GM12892 (cell line): ENCODE results near the gene HSPA12A.

Source experiments
- POLR2A ChIP-seq: IDR thresholded peaks from 2 replicates; pipeline ENCODE4 v1.6.1; 2011; ENCODE audit warnings: low read depth, low read length, control low read depth
- POLR2AphosphoS5 ChIP-seq: IDR thresholded peaks from 2 replicates; pipeline ENCODE4 v1.6.1; 2011; ENCODE audit warnings: low read depth, low read length, control low read depth

DNA sequence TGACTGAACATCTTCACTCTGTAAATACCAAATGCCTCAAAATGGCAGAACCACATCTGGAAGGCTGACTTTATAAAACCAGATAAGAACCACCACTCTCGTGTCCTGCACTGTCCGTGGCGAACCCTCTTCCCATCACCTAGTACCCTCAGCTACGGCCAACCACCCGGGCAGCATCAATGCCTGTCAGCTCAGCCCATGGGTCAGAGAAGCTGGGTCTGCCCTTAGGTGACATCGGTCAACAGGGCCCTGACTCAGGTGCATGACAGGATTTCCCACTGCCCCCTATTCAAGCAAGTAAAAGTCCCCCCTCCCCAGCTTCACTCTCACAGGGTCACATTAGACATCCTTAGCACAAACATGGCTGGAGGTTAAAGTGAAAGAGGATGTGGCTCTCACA is 56.6 kb downstream of the HSPA12A start:
- TF ChIP-seq POLR2AphosphoS5 (no peak), POLR2A (no peak)
